Esophagus squamous epithelium (tissue), 5 donors: ENCODE results near the gene SPSB1. TPM values are rescaled to one million over a fixed set of nuclear protein-coding genes. Genes with fewer than 3 reads are reported as not detected.
A peak's percentile ranks its signal among the peaks of the same experiment; 100 is the strongest.

ENCODE experiments used
- DNase-seq: peaks from one replicate; lab custom pipeline; 2025; lab: John Stamatoyannopoulos, UW
- H3K27ac ChIP-seq, 4 donors: fragments of 200-600 bp; sonication (generic); one replicate each; pipeline ENCODE4 v1.5.1; 2016 to 2019; ENCODE audit warnings: mild to moderate bottlenecking in 1 of 4
- H3K27me3 ChIP-seq, 4 donors: fragments of 200-600 bp; sonication (generic); 1 replicate in 3 of 4; 2 replicates in 1 of 4; pipeline versions ENCODE4 v1.5.1 to v1.6.0; 2017 to 2021; ENCODE audit warnings: antibody characterized with exemption in 1 of 4
- H3K36me3 ChIP-seq, 3 donors: fragments of 200-600 bp; sonication (generic); one replicate each; pipeline ENCODE4 v1.5.1; 2016 to 2019
- H3K4me1 ChIP-seq, 3 donors: fragments of 200-600 bp; sonication (generic); one replicate each; pipeline ENCODE4 v1.5.1; 2017 to 2019
- H3K4me3 ChIP-seq, 4 donors: fragments of 200-600 bp; sonication (generic); 1 replicate in 3 of 4; 2 replicates in 1 of 4; pipeline ENCODE4 v1.5.1; 2016 to 2019; ENCODE audit warnings: mild to moderate bottlenecking in 2 of 4, moderate library complexity in 1 of 4
- H3K9me3 ChIP-seq, 3 donors: fragments of 200-600 bp; sonication (generic); one replicate each; pipeline ENCODE4 v1.5.1; 2016 to 2019
- POLR2A ChIP-seq, 4 donors: fragments of 450-650 bp; IDR thresholded peaks; one replicate each; pipeline ENCODE4 v1.6.1; 2017; ENCODE audit warnings: antibody characterized with exemption in 4 of 4, mild to moderate bottlenecking in 4 of 4, moderate library complexity in 3 of 4
- WGBS, 2 donors: methylation state at CpG; one replicate each; pipeline ENCODE4 v1.1.5; 2018; 5-methylcytosine and 5-hydroxymethylcytosine counted together
- intact Hi-C: fragments of 100-400 bp; cut with DNase I; formaldehyde crosslinking; loops from one replicate; pipeline ENCODE4 v1.15.0; 2022
- total RNA-seq, 4 donors: library from RNA; depleted of rRNA; stranded (reverse); fragments of >200 nt; gene quantifications; one replicate each; pipeline ENCODE4 v1.1.0, GENCODE V29; 2016
- TF ChIP-seq, protein P1 (sequence below), 6 experiments: fragments of 450-650 bp in 4 of 6; fragments of 200-600 bp in 2 of 6; sonication (generic) in 2 of 6; IDR thresholded peaks; one replicate each; pipeline ENCODE4 v1.5.1; 2016 to 2019; ENCODE audit warnings: antibody characterized with exemption in 6 of 6, mild to moderate bottlenecking in 4 of 6, moderate library complexity in 4 of 6
- donor health status: DM: yes; HTN: yes; CAD: no.

The SPSB1 gene
- total RNA-seq, 4 donors from 2014 or later = 15.2 to 35.5 (median 25.2) TPM

DNA sequence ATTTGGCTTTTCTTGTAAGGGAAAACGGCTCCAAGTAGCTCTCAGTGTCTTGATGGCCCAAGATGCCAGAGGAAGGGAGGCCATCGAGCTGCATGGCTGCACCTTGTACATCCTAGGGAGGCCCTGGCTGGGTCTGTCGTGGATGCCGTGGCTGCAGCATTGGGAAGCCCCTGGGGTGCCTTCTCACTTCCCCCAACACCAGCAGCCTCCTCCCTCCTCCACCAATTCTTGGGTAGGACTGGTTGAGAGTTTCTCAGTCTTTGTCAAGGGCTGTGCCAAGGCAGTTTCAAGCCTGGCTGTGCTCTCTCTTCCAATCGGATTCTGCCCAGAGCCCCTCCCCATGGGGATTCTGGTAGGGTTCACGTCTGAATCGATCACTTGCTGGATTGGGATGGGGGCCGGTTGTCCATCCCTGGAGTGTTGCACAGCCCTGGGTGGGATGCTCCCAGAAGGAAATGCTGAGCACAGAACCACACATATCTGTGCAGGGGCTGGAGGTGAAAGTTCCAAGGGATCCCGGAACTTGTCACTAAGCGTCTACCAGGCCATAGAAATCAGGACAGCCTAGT, 14.0 kb upstream of the SPSB1 start:
- no peaks in the 10 kb centered on the region for H3K9me3 ChIP-seq
- peak overlapping the region in 2 of 4 donors; percentile 7 to 25 for H3K27ac ChIP-seq
- 72 to 88% methylated on average over 6 to 7 of the region's 10 CpGs for WGBS, 2 donors
- TF ChIP-seq, protein P1, sequence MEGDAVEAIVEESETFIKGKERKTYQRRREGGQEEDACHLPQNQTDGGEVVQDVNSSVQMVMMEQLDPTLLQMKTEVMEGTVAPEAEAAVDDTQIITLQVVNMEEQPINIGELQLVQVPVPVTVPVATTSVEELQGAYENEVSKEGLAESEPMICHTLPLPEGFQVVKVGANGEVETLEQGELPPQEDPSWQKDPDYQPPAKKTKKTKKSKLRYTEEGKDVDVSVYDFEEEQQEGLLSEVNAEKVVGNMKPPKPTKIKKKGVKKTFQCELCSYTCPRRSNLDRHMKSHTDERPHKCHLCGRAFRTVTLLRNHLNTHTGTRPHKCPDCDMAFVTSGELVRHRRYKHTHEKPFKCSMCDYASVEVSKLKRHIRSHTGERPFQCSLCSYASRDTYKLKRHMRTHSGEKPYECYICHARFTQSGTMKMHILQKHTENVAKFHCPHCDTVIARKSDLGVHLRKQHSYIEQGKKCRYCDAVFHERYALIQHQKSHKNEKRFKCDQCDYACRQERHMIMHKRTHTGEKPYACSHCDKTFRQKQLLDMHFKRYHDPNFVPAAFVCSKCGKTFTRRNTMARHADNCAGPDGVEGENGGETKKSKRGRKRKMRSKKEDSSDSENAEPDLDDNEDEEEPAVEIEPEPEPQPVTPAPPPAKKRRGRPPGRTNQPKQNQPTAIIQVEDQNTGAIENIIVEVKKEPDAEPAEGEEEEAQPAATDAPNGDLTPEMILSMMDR (IDR thresholded peaks at IDR 0.05) = no peak
- TF ChIP-seq POLR2A (IDR thresholded peaks at IDR 0.05) = no peak
- no peaks in the 10 kb centered on the region for H3K36me3 ChIP-seq
- H3K27me3 ChIP-seq = peaks cover 0 to 12% (median 0%) of the 10 kb centered on the region in 4 donors
- H3K4me3 ChIP-seq = no peak overlapping the region
- peaks cover 19 to 60% (median 32%) of the 10 kb centered on the region in 3 donors for H3K4me1 ChIP-seq
- no peak for DNase-seq
- intact Hi-C loops = no loop called here

DNA sequence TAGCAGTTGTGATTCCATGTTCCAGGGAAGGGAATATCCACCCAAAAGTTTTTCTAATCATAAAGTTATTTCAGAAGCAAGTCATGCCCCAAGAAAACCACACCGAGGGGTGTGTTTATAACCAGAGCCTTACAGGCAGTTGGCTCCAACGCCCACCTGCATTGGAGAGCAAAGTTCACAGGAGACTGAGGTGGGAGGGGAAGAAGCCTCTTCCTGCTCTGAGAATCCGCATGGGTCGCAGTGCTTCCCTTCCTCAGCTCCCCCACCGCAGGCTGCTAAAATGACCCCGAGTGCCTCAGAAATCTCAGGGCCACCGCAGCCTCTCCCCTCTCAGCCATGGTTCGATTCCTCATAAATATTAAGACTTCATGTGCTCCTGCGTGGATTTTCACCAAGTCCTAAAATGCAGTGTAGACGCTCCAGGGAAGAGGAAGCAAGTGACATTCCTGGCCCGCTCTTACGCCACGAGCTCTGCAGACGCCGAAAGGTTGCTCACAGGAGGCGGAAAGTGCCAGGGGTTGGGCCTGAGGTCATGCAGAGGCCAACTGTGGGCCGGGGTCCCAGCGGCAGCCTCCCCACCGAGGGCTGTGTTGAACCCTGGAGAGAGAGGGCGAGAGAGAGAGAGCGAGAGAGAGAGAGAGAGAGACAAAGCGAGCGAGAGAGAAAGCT, 13.4 kb upstream of the SPSB1 start:
- no peak for DNase-seq
- peak overlapping the region in 1 of 4 donors; percentile 14 for H3K27ac ChIP-seq
- H3K9me3 ChIP-seq = no peaks in the 10 kb centered on the region
- no peak overlapping the region for H3K4me3 ChIP-seq
- no peaks in the 10 kb centered on the region for H3K36me3 ChIP-seq
- TF ChIP-seq POLR2A (IDR thresholded peaks at IDR 0.05) = no peak
- TF ChIP-seq, protein P1 (IDR thresholded peaks at IDR 0.05) = no peak
- H3K4me1 ChIP-seq = peaks cover 19 to 66% (median 32%) of the 10 kb centered on the region in 3 donors
- peaks cover 0 to 12% (median 0%) of the 10 kb centered on the region in 4 donors for H3K27me3 ChIP-seq
- intact Hi-C loops = no loop called here
- 68 to 84% methylated on average over 19 to 23 of the region's 23 CpGs for WGBS, 2 donors

DNA sequence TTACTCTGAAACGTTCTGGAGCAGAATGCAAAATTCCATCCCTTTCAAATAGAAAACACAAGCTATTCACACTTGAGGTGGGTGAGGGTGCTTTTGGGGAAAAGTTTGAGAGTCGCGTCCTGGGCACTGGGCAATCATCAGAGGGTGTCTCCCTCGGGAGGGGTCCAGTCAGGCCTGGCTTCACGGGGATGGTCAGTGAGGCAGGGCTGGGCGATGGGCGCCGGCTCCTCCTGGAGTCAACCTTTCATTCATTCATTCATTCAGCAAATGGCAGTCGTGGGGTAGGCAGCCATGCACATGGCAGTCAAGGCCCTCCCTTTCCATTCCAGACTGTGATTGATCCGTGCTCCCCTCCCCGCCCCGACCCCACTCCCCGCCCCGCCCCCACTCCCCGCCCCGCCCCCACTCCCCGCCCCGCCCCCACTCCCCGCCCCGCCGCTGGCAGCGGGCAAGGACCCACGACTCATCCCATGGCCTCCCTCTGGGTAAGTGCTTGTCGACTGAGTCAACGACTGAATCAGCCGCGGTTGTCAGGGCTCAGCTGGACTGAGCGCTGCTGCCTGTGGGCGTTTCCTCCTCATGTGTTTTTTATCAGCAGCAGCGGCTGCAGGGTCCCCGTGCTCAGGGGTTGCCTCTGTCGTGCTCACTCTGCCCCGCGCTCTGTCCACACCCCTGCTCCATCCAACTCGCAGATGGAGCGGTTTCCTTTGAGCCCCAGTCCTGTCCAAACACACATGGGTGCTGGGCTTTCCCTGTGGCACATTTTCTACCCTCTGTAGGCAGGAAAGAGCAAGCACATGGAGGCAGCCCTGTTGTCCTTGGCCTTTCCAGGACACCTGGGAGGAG, 12.5 kb upstream of the SPSB1 start:
- no peak for DNase-seq
- Histone ChIP-seq H3K4me3 (no peak overlapping the region), H3K9me3 (no peaks in the 10 kb centered on the region), H3K27me3 (peaks cover 0 to 12% (median 0%) of the 10 kb centered on the region in 4 donors), H3K36me3 (no peaks in the 10 kb centered on the region), H3K27ac (peak overlapping the region in 1 of 4 donors; percentile 44), H3K4me1 (peaks cover 17 to 63% (median 30%) of the 10 kb centered on the region in 3 donors)
- 31 to 46% methylated on average over 14 to 21 of the region's 36 CpGs for WGBS, 2 donors
- TF ChIP-seq, protein P1 (IDR thresholded peaks at IDR 0.05) = no peak
- TF ChIP-seq POLR2A (IDR thresholded peaks at IDR 0.05) = no peak
- intact Hi-C loops = no loop called here

DNA sequence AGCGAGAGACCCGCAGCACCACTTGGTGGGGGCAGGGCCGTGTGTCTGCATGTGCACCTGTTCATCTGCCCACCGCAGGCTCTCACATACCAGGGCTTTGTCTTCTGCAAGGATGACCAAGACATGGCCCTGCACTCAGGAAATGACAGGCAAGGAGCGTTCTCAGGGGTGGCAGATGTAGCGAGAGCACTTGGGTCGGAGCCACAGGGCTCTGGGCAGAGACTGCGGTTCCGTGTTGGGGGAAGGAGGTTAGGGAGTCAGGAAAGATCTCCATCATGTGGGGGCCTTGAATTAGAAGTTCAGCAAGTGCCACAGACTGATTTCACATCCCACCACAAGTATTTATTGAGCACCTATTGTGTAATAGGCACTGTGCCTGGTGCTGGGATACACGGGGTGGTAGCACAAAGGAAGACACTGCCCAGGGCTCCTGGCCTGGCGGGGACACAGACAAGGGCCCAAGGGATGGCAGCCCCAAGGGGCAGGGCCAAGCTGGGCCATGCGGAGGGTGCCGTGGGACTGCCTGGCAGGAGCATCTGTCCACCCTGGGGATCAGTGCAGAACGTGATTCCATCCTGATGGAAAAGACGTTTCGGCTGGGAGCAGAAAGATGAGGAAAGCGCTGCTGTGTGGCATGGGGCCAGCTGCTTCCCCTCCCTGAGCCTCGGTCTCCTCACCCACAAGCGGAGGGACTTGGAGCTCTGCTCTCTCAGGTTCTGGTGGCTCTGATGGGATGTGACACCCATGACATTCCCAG, 11.4 kb upstream of the SPSB1 start:
- no peaks in the 10 kb centered on the region for H3K36me3 ChIP-seq
- peaks cover 16 to 53% (median 22%) of the 10 kb centered on the region in 3 donors for H3K4me1 ChIP-seq
- peak overlapping the region in 1 of 4 donors; percentile 44 for H3K27ac ChIP-seq
- no peak overlapping the region for H3K4me3 ChIP-seq
- DNase-seq = no peak
- intact Hi-C loops = no loop called here
- 60 to 61% methylated on average over 7 to 9 of the region's 19 CpGs for WGBS, 2 donors
- H3K27me3 ChIP-seq = peaks cover 0 to 12% (median 0%) of the 10 kb centered on the region in 4 donors
- TF ChIP-seq, protein P1 (IDR thresholded peaks at IDR 0.05) = no peak
- TF ChIP-seq POLR2A (IDR thresholded peaks at IDR 0.05) = no peak
- no peaks in the 10 kb centered on the region for H3K9me3 ChIP-seq
